OCI-LY3 (cell line): ENCODE data around the gene HPCAL1.

Experiments
- EZH2phosphoT487 ChIP-seq: fragments of 200-600 bp; shearing (Covaris generic); IDR thresholded peaks from 2 replicates; pipeline ENCODE4 v1.6.1; 2018; ENCODE audit warnings: antibody characterized with exemption, mixed run types, low read depth
- TF ChIP-seq, protein P1 (sequence below): fragments of 200-600, 300-600 bp; sonication (generic); IDR thresholded peaks from 2 replicates; pipeline ENCODE4 v1.5.1; 2014; ENCODE audit warnings: antibody characterized with exemption, low read length, low read depth

- TF ChIP-seq, protein P1, sequence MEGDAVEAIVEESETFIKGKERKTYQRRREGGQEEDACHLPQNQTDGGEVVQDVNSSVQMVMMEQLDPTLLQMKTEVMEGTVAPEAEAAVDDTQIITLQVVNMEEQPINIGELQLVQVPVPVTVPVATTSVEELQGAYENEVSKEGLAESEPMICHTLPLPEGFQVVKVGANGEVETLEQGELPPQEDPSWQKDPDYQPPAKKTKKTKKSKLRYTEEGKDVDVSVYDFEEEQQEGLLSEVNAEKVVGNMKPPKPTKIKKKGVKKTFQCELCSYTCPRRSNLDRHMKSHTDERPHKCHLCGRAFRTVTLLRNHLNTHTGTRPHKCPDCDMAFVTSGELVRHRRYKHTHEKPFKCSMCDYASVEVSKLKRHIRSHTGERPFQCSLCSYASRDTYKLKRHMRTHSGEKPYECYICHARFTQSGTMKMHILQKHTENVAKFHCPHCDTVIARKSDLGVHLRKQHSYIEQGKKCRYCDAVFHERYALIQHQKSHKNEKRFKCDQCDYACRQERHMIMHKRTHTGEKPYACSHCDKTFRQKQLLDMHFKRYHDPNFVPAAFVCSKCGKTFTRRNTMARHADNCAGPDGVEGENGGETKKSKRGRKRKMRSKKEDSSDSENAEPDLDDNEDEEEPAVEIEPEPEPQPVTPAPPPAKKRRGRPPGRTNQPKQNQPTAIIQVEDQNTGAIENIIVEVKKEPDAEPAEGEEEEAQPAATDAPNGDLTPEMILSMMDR, result no peak
- TF ChIP-seq EZH2phosphoT487, result no peak
Observed at GRCh38 chr2:10304458-10305253, 2.0 kb downstream of the HPCAL1 start.
